GM12892 (cell line): Measurements from ENCODE around the gene OXLD1.

Source experiments
- DNase-seq: peaks from one replicate; pipeline ENCODE4 v3.0.0; 2011; ENCODE audit not compliant: insufficient read length
- FAIRE-seq: peaks from 2 replicates; lab custom pipeline; 2011; peaks lifted over from hg19 to GRCh38; lab: Jason Lieb, UNC
- POLR2A ChIP-seq: IDR thresholded peaks from 2 replicates; pipeline ENCODE4 v1.6.1; 2011; ENCODE audit warnings: low read depth, low read length, control low read depth
- POLR2AphosphoS5 ChIP-seq: IDR thresholded peaks from 2 replicates; pipeline ENCODE4 v1.6.1; 2011; ENCODE audit warnings: low read depth, low read length, control low read depth
- TAF1 ChIP-seq: IDR thresholded peaks from 2 replicates; pipeline ENCODE4 v1.6.1; 2011; ENCODE audit warnings: low read depth, mild to moderate bottlenecking, control low read depth, low read length, borderline replicate concordance

Gene OXLD1

GRCh38 chr17:81656118-81656743 lies 10.2 kb downstream of the OXLD1 start, which contains the start of gene PDE6G:
Gene PDE6G (minus strand): TSS chr17:81656542. CDS start chr17:81653305, 3,237 bp downstream.
- FAIRE-seq (no peak), DNase-seq (no peak)
- TF ChIP-seq TAF1 (no peak), POLR2AphosphoS5 (no peak), POLR2A (no peak)

GRCh38 chr17:81655378-81656117 lies 10.9 kb downstream of the OXLD1 start:
- FAIRE-seq (no peak), DNase-seq (peak; percentile 18)
- TF ChIP-seq POLR2A (no peak), TAF1 (no peak), POLR2AphosphoS5 (no peak)

GRCh38 chr17:81652906-81653771 lies 13.3 kb downstream of the OXLD1 start:
- no peak for FAIRE-seq
- TF ChIP-seq TAF1 (no peak), POLR2AphosphoS5 (no peak)
- no peak for DNase-seq

GRCh38 chr17:81651692-81652091 lies 14.7 kb downstream of the OXLD1 start:
- DNase-seq (no peak), FAIRE-seq (no peak)
- TF ChIP-seq TAF1: no peak

- FAIRE-seq (no peak), DNase-seq (no peak)
- TF ChIP-seq POLR2AphosphoS5 (no peak), POLR2A (no peak), TAF1 (no peak)
Observed at GRCh38 chr17:81650951-81651350, 15.5 kb downstream of the OXLD1 start.

GRCh38 chr17:81648707-81649085 lies 17.7 kb downstream of the OXLD1 start:
- no peak for TF ChIP-seq POLR2AphosphoS5
- TF ChIP-seq POLR2A: no peak
- TF ChIP-seq TAF1: no peak
- FAIRE-seq (no peak), DNase-seq (peak; percentile 6)

- FAIRE-seq (no peak), DNase-seq (peak; percentile 15)
- no peak for TF ChIP-seq TAF1
- TF ChIP-seq POLR2A: no peak
- TF ChIP-seq POLR2AphosphoS5: no peak
Observed at GRCh38 chr17:81648013-81648706, 18.2 kb downstream of the OXLD1 start.

- DNase-seq: peak; percentile 0
- TF ChIP-seq POLR2A (no peak), POLR2AphosphoS5 (no peak), TAF1 (no peak)
- no peak for FAIRE-seq
Observed at GRCh38 chr17:81647640-81648012, 18.8 kb downstream of the OXLD1 start.

GRCh38 chr17:81646869-81647600 lies 19.4 kb downstream of the OXLD1 start:
- TF ChIP-seq TAF1: no peak
- TF ChIP-seq POLR2AphosphoS5: no peak
- TF ChIP-seq POLR2A: no peak
- peak; percentile 13 for DNase-seq
- no peak for FAIRE-seq
